ENCODE data around the gene FRMPD1. TPM values are rescaled to one million over a fixed set of nuclear protein-coding genes. Genes with fewer than 3 reads are reported as not detected.
A peak's percentile ranks its signal among the peaks of the same experiment; 100 is the strongest.

Gene FRMPD1
- total and polyA plus RNA-seq, 10 of the 15 experiments (the other 5 are each of a cell fraction or from before 2014, with no cell fraction given): 0.01 to 0.08 (median 0.05) TPM; not detected in 6

GRCh38 chr9:37650873-37651768, at the start of gene FRMPD1 (continued):
- no peak for TF ChIP-seq BCLAF1 (IDR thresholded peaks at IDR 0.05)
- TF ChIP-seq BCL3 (IDR thresholded peaks at IDR 0.05; ENCODE audit: borderline replicate concordance, insufficient read depth, low read depth, low read length, poor library complexity, severe bottlenecking): no peak
- no peak for TF ChIP-seq E2F8 (IDR thresholded peaks at IDR 0.05; ENCODE audit: low read depth, partially characterized antibody)
- no peak for TF ChIP-seq HDAC6 (IDR thresholded peaks at IDR 0.05; ENCODE audit: unreplicated experiment)
- TF ChIP-seq TCF7 (IDR thresholded peaks at IDR 0.05; ENCODE audit: borderline replicate concordance): no peak
- TF ChIP-seq ZBTB4 (CRISPR knock-in tag; IDR thresholded peaks at IDR 0.05): no peak
- peak; percentile 31 for TF ChIP-seq IKZF1 (conservative IDR thresholded peaks at IDR 0.05)
- no peak for TF ChIP-seq RCOR1 (conservative IDR thresholded peaks at IDR 0.05; ENCODE audit: low read depth, low read length)
- TF ChIP-seq SMAD5 (IDR thresholded peaks at IDR 0.05; ENCODE audit: low read depth): no peak
- no peak for TF ChIP-seq MLLT1 (IDR thresholded peaks at IDR 0.05)
- no peak for TF ChIP-seq TARDBP (IDR thresholded peaks at IDR 0.05; ENCODE audit: borderline replicate concordance)
- TF ChIP-seq POLR2AphosphoS2 (IDR thresholded peaks at IDR 0.05; ENCODE audit: low read depth, low read length): no peak
- TF ChIP-seq JUNB (IDR thresholded peaks at IDR 0.05): no peak

All from GM12878 (cell line).